ENCODE data around the gene KPRP. TPM values are rescaled to one million over a fixed set of nuclear protein-coding genes. Genes with fewer than 3 reads are reported as not detected.

The KPRP gene
- total and polyA plus RNA-seq, 2 of the 13 experiments (the other 11 are each of a cell fraction or from before 2014, with no cell fraction given) = not detected

DNA sequence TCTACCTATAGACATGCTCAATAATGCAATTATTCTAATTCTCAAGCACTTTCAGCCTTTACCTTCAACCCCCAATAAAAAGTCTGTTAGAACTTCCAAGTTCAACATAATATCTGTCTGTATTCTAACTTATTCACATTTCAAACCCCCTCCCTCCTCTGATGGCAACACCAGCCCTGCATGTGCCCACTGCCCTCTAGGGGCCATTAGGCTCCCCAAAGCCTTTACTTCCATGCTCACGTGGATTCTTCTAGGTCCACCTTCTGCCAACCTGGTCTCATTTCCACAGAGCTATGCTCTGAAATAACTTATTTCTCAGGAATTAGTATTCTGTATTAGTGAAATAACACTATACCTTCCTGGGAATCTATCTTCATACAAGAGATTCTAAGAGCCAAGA lies 22.2 kb upstream of the KPRP start:
- Histone ChIP-seq H3K4me3 (replicated peaks in 1 of 3; ENCODE audit: insufficient read depth in 1 of 3, low read depth in 2 of 3, low read length in 3 of 3) (no peak overlapping the region), H3K9ac (ENCODE audit: insufficient read depth, low read depth, low read length) (no peak overlapping the region), H3K4me2 (ENCODE audit: low read depth, low read length) (no peak overlapping the region), H3K79me2 (ENCODE audit: insufficient read depth, low read length) (no peaks in the 10 kb centered on the region), H3K27ac (ENCODE audit: extremely low read length, insufficient read depth, low read length) (no peak overlapping the region), H2AFZ (ENCODE audit: low read length) (no peak overlapping the region), H4K20me1 (ENCODE audit: insufficient read depth, low read length) (no peaks in the 10 kb centered on the region), H3K27me3 (ENCODE audit: control insufficient read depth in 1 of 2, insufficient read depth in 2 of 2, low read length in 2 of 2) (no peaks in the 10 kb centered on the region), H3K4me1 (ENCODE audit: insufficient read depth, low read length) (no peaks in the 10 kb centered on the region), H3K9me3 (ENCODE audit: low read length) (no peaks in the 10 kb centered on the region), H3K36me3 (replicated peaks in 1 of 2; ENCODE audit: control insufficient read depth in 1 of 2, insufficient read depth in 2 of 2, low read length in 2 of 2) (no peaks in the 10 kb centered on the region)
- ATAC-seq = peak; percentile 80
- intact Hi-C loops (cut with micrococcal nuclease; ENCODE audit: unreplicated experiment) (loop anchor here (1.0 kb wide), 1 partner anchor 81 kb away; no protein-coding TSS in a partner anchor), in situ Hi-C loops (cut with HindIII; ENCODE audit: extremely low pct_ligation_motif_present, low pct_unique_long_range_greater_than_20kb) (no loop called here)
- POLR2A ChIA-PET = no interaction called here
- peak; percentile 4 for DNase-seq (ENCODE audit: low spot score)
- FAIRE-seq = peak; percentile 32
- CTCF ChIA-PET (ENCODE audit: low intra/inter-chr PET ratio, low total read pairs) = interaction anchor here (0.9 kb wide), 1 partner anchor 82 kb away, joined by 4 read pairs; no protein-coding TSS in a partner anchor
- 0% methylated on average over 1 of the region's 1 CpG for WGBS (ENCODE audit: low lambda C conversion rate)
- no TSS peak for BruUV-seq (replicated peaks)
- no peak for TF ChIP-seq ZNF749 (CRISPR knock-in tag; IDR thresholded peaks at IDR 0.05; ENCODE audit: borderline replicate concordance)
- no peak for TF ChIP-seq REL (CRISPR knock-in tag; conservative IDR thresholded peaks at IDR 0.05)
- no peak for TF ChIP-seq ZNF777 (CRISPR knock-in tag; IDR thresholded peaks at IDR 0.05)
- TF ChIP-seq, protein P1, sequence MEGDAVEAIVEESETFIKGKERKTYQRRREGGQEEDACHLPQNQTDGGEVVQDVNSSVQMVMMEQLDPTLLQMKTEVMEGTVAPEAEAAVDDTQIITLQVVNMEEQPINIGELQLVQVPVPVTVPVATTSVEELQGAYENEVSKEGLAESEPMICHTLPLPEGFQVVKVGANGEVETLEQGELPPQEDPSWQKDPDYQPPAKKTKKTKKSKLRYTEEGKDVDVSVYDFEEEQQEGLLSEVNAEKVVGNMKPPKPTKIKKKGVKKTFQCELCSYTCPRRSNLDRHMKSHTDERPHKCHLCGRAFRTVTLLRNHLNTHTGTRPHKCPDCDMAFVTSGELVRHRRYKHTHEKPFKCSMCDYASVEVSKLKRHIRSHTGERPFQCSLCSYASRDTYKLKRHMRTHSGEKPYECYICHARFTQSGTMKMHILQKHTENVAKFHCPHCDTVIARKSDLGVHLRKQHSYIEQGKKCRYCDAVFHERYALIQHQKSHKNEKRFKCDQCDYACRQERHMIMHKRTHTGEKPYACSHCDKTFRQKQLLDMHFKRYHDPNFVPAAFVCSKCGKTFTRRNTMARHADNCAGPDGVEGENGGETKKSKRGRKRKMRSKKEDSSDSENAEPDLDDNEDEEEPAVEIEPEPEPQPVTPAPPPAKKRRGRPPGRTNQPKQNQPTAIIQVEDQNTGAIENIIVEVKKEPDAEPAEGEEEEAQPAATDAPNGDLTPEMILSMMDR (CRISPR knock-in tag; IDR thresholded peaks at IDR 0.05) = peak; percentile 49
- no peak for TF ChIP-seq PLRG1 (conservative IDR thresholded peaks at IDR 0.05)
- TF ChIP-seq TP53 (CRISPR knock-in tag; conservative IDR thresholded peaks at IDR 0.05) = no peak
- TF ChIP-seq STAG1 (CRISPR knock-in tag; IDR thresholded peaks at IDR 0.05) = peak; percentile 46
- TF ChIP-seq FOXP1 (IDR thresholded peaks at IDR 0.05) = no peak
- TF ChIP-seq FOXP1 (CRISPR knock-in tag; IDR thresholded peaks at IDR 0.05) = no peak

DNA sequence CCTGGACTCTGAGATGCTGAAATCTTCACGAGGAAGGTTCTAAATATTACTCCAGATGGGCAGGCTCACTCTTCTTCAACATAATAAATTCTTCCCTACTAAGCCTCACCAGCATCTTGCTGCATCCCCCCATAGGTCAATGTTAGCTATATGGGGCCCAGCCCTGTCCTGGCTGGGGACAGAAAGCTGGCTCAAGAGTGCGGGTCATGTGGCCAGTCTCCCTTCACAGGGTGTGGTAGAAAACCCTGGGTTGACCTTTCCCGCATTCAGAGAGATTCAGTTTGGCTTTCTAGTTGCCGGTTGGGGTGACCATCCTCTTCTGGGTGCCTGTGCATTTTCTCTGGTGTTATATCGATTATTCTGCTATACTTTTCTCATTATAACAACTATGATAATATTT lies 19.8 kb upstream of the KPRP start:
- no peak overlapping the region for H3K27ac ChIP-seq (ENCODE audit: extremely low read length, insufficient read depth, low read length)
- ChIA-PET CTCF (ENCODE audit: low intra/inter-chr PET ratio, low total read pairs) (no interaction called here), POLR2A (no interaction called here)
- H3K79me2 ChIP-seq (ENCODE audit: insufficient read depth, low read length) = no peaks in the 10 kb centered on the region
- H3K4me1 ChIP-seq (ENCODE audit: insufficient read depth, low read length) = peaks cover 8% of the 10 kb centered on the region; the same call in 1 of the 2 replicates
- DNase-seq (ENCODE audit: low spot score) = no peak
- no peaks in the 10 kb centered on the region for H3K9me3 ChIP-seq (ENCODE audit: low read length)
- no peak for FAIRE-seq
- TF ChIP-seq, protein P2, sequence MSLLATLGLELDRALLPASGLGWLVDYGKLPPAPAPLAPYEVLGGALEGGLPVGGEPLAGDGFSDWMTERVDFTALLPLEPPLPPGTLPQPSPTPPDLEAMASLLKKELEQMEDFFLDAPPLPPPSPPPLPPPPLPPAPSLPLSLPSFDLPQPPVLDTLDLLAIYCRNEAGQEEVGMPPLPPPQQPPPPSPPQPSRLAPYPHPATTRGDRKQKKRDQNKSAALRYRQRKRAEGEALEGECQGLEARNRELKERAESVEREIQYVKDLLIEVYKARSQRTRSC (CRISPR knock-in tag; IDR thresholded peaks at IDR 0.05; ENCODE audit: low read depth) = no peak
- TF ChIP-seq ZNF350 (CRISPR knock-in tag; IDR thresholded peaks at IDR 0.05; ENCODE audit: borderline replicate concordance, low read depth) (no peak), GABPB1 (CRISPR knock-in tag; IDR thresholded peaks at IDR 0.05) (no peak), ZBTB21 (CRISPR knock-in tag; IDR thresholded peaks at IDR 0.05) (no peak)
- no peak overlapping the region for H2AFZ ChIP-seq (ENCODE audit: low read length)
- ATAC-seq = no peak
- intact Hi-C loops (cut with micrococcal nuclease; ENCODE audit: unreplicated experiment) = no loop called here
- H3K9ac ChIP-seq (ENCODE audit: insufficient read depth, low read depth, low read length) = no peak overlapping the region
- 32% methylated on average over 5 of the region's 5 CpGs for WGBS (ENCODE audit: low lambda C conversion rate)
- no TSS peak for BruUV-seq (replicated peaks)
- in situ Hi-C loops (cut with HindIII; ENCODE audit: extremely low pct_ligation_motif_present, low pct_unique_long_range_greater_than_20kb) = no loop called here
- no peaks in the 10 kb centered on the region for H4K20me1 ChIP-seq (ENCODE audit: insufficient read depth, low read length)
- H3K27me3 ChIP-seq (ENCODE audit: control insufficient read depth in 1 of 2, insufficient read depth in 2 of 2, low read length in 2 of 2) = no peaks in the 10 kb centered on the region
- no peak overlapping the region for H3K4me3 ChIP-seq (replicated peaks in 1 of 3; ENCODE audit: insufficient read depth in 1 of 3, low read depth in 2 of 3, low read length in 3 of 3)
- H3K4me2 ChIP-seq (ENCODE audit: low read depth, low read length) = no peak overlapping the region
- H3K36me3 ChIP-seq (replicated peaks in 1 of 2; ENCODE audit: control insufficient read depth in 1 of 2, insufficient read depth in 2 of 2, low read length in 2 of 2) = no peaks in the 10 kb centered on the region
